Measurements from ENCODE around the gene DISP2. TPM values are rescaled to one million over a fixed set of nuclear protein-coding genes. Genes with fewer than 3 reads are reported as not detected.

Gene DISP2
- total RNA-seq, 1 experiment from 2014 or later: 2.6 TPM

DNA sequence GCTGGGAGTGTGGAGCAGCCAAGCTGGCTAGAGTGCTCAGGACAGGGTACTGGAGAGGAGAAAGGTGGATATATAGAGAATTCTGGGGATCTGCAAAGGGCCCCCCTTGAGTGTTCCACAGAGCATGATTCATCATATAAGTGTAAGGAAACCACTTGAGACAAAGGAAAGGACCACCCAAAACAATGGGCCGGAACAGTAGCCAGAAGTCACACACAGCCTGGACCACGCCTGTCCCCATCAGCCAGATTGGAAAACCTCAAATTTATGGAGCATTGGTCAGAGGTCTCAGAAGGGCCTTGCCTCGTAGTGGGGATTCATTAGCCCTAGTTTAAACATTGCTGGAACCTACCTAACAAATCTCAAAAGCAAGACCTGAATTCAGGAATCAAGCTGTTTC is 19.6 kb downstream of the DISP2 start:
- no peaks in the 10 kb centered on the region for H4K20me1 ChIP-seq (ENCODE audit: insufficient read depth, low read depth, low read length)
- H3K9ac ChIP-seq (ENCODE audit: low read length): no peak overlapping the region
- H3K27me3 ChIP-seq (ENCODE audit: low read length): no peaks in the 10 kb centered on the region
- H3K79me2 ChIP-seq (ENCODE audit: low read length): no peaks in the 10 kb centered on the region
- H2AFZ ChIP-seq (ENCODE audit: low read length): no peak overlapping the region
- no peak overlapping the region for H3K27ac ChIP-seq (ENCODE audit: low read length)
- no peak for DNase-seq
- no peak overlapping the region for H3K4me2 ChIP-seq (ENCODE audit: low read depth, low read length, poor library complexity, severe bottlenecking)
- H3K4me3 ChIP-seq (ENCODE audit: low read length): no peak overlapping the region
- no peaks in the 10 kb centered on the region for H3K36me3 ChIP-seq (ENCODE audit: insufficient read depth, low read length)
- no peaks in the 10 kb centered on the region for H3K9me2 ChIP-seq (replicated peaks; ENCODE audit: insufficient read depth, low read length)
- no peaks in the 10 kb centered on the region for H3K9me3 ChIP-seq (ENCODE audit: low read length)
- H3K4me1 ChIP-seq (ENCODE audit: low read length): no peaks in the 10 kb centered on the region

DNA sequence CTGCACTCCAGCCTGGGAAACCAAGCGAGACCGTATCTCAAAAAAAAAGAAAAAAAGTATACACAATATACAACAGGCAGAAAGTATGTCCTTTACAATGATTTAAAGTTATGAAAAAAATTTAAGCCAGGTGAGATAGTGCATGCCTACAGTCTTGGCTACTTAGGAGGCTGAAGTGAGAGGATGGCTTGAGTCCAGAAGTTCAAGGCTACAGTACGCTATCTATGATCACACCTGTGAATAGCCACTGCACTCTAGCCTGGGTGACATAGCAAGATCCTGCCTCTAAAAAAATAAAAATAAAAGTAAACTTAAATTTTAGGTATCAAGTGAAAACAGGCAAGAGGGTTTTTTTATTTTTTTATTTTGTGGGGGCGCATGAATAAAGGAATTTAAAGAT is 21.4 kb downstream of the DISP2 start:
- peaks cover 16% of the 10 kb centered on the region for H3K79me2 ChIP-seq (ENCODE audit: low read length)
- no peaks in the 10 kb centered on the region for H3K27me3 ChIP-seq (ENCODE audit: low read length)
- no peak overlapping the region for H3K9ac ChIP-seq (ENCODE audit: low read length)
- H3K9me3 ChIP-seq (ENCODE audit: low read length): no peaks in the 10 kb centered on the region
- H3K27ac ChIP-seq (ENCODE audit: low read length): no peak overlapping the region
- H3K9me2 ChIP-seq (replicated peaks; ENCODE audit: insufficient read depth, low read length): no peaks in the 10 kb centered on the region
- H2AFZ ChIP-seq (ENCODE audit: low read length): no peak overlapping the region
- no peak for DNase-seq
- H3K4me1 ChIP-seq (ENCODE audit: low read length): peaks cover 8% of the 10 kb centered on the region
- no peak overlapping the region for H3K4me3 ChIP-seq (ENCODE audit: low read length)
- no peaks in the 10 kb centered on the region for H4K20me1 ChIP-seq (ENCODE audit: insufficient read depth, low read depth, low read length)
- no peak overlapping the region for H3K4me2 ChIP-seq (ENCODE audit: low read depth, low read length, poor library complexity, severe bottlenecking)
- peaks cover 2% of the 10 kb centered on the region; the same call in 1 of the 2 replicates for H3K36me3 ChIP-seq (ENCODE audit: insufficient read depth, low read length)

DNA sequence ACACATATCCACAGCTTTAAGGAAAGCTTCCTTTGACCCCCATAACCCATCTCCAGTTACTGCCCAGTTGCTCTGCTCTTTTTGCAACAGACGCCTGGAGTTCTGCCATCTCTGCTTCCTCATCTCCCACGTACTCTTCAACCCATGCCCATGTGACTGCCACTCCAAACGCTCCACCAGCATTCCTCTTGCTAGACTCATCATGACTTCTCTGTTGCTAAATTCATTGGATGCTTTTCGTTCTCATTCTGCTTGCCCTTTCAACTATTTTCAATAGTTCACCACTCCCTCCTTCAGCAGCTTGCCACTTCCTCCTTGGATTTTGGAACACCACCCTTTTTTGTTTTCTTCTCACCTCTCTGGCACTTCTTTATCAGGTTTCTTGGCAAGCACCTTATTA is 21.8 kb downstream of the DISP2 start:
- Histone ChIP-seq H3K9ac (ENCODE audit: low read length) (no peak overlapping the region), H2AFZ (ENCODE audit: low read length) (no peak overlapping the region), H3K36me3 (ENCODE audit: insufficient read depth, low read length) (peaks cover 6% of the 10 kb centered on the region; the same call in 1 of the 2 replicates), H3K27ac (ENCODE audit: low read length) (no peak overlapping the region), H3K9me3 (ENCODE audit: low read length) (no peaks in the 10 kb centered on the region), H3K79me2 (ENCODE audit: low read length) (peaks cover 21% of the 10 kb centered on the region), H3K4me3 (ENCODE audit: low read length) (no peak overlapping the region), H3K4me1 (ENCODE audit: low read length) (peaks cover 12% of the 10 kb centered on the region), H3K4me2 (ENCODE audit: low read depth, low read length, poor library complexity, severe bottlenecking) (no peak overlapping the region), H3K9me2 (replicated peaks; ENCODE audit: insufficient read depth, low read length) (no peaks in the 10 kb centered on the region), H4K20me1 (ENCODE audit: insufficient read depth, low read depth, low read length) (no peaks in the 10 kb centered on the region), H3K27me3 (ENCODE audit: low read length) (no peaks in the 10 kb centered on the region)
- DNase-seq: no peak

DNA sequence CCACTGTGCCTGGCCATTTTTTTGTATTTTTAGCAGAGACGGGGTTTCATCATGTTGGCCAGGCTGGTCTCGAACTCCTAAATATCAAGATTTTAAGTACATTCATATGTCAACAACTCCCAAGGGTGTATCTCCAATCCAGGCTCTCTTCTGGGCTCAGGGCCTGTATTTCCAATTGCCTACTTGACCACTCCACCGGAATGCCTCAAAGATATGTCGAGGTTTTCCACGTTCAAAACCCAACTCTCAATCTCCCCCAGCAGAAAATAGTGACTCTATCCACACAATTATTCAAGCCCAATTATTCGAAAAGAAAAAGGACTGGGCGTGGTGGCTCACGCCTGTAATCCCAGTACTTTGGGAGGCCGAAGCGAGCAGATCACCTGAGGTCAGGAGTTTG is 22.6 kb downstream of the DISP2 start:
- Histone ChIP-seq H3K36me3 (ENCODE audit: insufficient read depth, low read length) (peaks cover 14% of the 10 kb centered on the region; the same call in 1 of the 2 replicates), H3K9me2 (replicated peaks; ENCODE audit: insufficient read depth, low read length) (no peaks in the 10 kb centered on the region), H3K27me3 (ENCODE audit: low read length) (no peaks in the 10 kb centered on the region), H3K27ac (ENCODE audit: low read length) (no peak overlapping the region), H3K4me1 (ENCODE audit: low read length) (peaks cover 12% of the 10 kb centered on the region), H3K9me3 (ENCODE audit: low read length) (no peaks in the 10 kb centered on the region), H3K4me2 (ENCODE audit: low read depth, low read length, poor library complexity, severe bottlenecking) (no peak overlapping the region), H2AFZ (ENCODE audit: low read length) (no peak overlapping the region), H3K79me2 (ENCODE audit: low read length) (peaks cover 29% of the 10 kb centered on the region), H4K20me1 (ENCODE audit: insufficient read depth, low read depth, low read length) (no peaks in the 10 kb centered on the region), H3K4me3 (ENCODE audit: low read length) (no peak overlapping the region), H3K9ac (ENCODE audit: low read length) (no peak overlapping the region)
- no peak for DNase-seq

- no peaks in the 10 kb centered on the region for H4K20me1 ChIP-seq (ENCODE audit: insufficient read depth, low read depth, low read length)
- no peaks in the 10 kb centered on the region for H3K9me3 ChIP-seq (ENCODE audit: low read length)
- no peaks in the 10 kb centered on the region for H3K27me3 ChIP-seq (ENCODE audit: low read length)
- H3K79me2 ChIP-seq (ENCODE audit: low read length): peaks cover 30% of the 10 kb centered on the region
- H3K4me2 ChIP-seq (ENCODE audit: low read depth, low read length, poor library complexity, severe bottlenecking): peak overlapping the region; percentile 74
- H3K9me2 ChIP-seq (replicated peaks; ENCODE audit: insufficient read depth, low read length): no peaks in the 10 kb centered on the region
- peaks cover 12% of the 10 kb centered on the region for H3K4me1 ChIP-seq (ENCODE audit: low read length)
- H2AFZ ChIP-seq (ENCODE audit: low read length): peak overlapping the region; percentile 88; the same call in 1 of the 2 replicates
- no peak overlapping the region for H3K9ac ChIP-seq (ENCODE audit: low read length)
- no peak overlapping the region for H3K4me3 ChIP-seq (ENCODE audit: low read length)
- DNase-seq: no peak
- H3K36me3 ChIP-seq (ENCODE audit: insufficient read depth, low read length): peaks cover 24% of the 10 kb centered on the region
- H3K27ac ChIP-seq (ENCODE audit: low read length): no peak overlapping the region
These were observed 24.0 kb downstream of the DISP2 start for GRCh38 chr15:40381818-40382529.

DNA sequence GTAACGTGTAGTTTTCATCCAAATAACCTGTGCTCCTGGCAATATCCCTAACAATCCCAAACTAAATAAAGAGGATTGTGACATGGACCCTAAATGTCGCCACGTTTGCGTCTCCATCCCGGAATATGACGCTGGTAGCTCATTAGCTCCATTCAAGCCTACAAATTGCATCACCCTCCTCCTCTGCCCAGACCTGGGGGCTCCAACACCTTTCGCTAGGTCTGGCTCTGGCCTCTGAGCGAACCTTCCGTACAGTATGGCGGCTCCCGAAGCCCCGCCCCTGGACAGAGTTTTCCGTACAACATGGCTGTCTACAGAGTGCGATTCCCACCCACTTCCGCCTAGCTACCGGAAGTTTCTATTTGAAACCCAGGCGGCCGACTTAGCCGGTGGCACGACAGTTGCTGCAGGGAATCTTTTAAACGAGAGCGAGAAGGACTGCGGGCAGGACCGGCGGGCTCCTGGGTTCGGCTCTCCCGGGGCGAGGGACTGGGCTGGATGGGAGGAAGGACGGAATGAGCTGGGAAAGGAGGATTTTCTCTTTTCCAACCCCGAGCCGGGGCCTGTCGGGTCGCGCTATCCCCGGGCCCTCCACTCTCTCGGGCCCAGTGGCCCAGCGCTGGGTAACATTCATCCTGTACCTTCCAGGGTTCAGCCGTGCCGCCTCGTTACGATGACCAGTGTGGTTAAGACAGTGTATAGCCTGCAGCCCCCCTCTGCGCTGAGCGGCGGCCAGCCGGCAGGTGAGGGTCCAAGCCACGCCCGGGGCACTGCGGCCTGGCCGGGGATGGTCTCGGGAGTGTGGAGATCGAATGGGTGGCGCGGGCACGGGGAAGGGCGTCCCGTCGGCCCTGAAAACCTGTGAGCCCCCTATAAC is 24.8 kb downstream of the DISP2 start, which contains the start of gene KNSTRN:
KNSTRN (plus strand) TSS at position 142 of the 877 bp plus-strand sequence; CDS start at position 257, 115 bp downstream.
- H3K4me1 ChIP-seq (ENCODE audit: low read length): peaks cover 12% of the 10 kb centered on the region
- no peaks in the 10 kb centered on the region for H3K9me3 ChIP-seq (ENCODE audit: low read length)
- H3K9me2 ChIP-seq (replicated peaks; ENCODE audit: insufficient read depth, low read length): no peaks in the 10 kb centered on the region
- peak within 1 kb of the TSS; percentile 74 for H3K4me2 ChIP-seq (ENCODE audit: low read depth, low read length, poor library complexity, severe bottlenecking)
- peak; percentile 97 for DNase-seq
- H3K27me3 ChIP-seq (ENCODE audit: low read length): no peaks in the 10 kb centered on the region
- peaks cover 30% of the 10 kb centered on the region for H3K79me2 ChIP-seq (ENCODE audit: low read length)
- H2AFZ ChIP-seq (ENCODE audit: low read length): peak within 1 kb of the TSS; percentile 88; the same call in 1 of the 2 replicates
- peak within 1 kb of the TSS; percentile 92 for H3K4me3 ChIP-seq (ENCODE audit: low read length)
- peak within 1 kb of the TSS; percentile 53 for H3K27ac ChIP-seq (ENCODE audit: low read length)
- H4K20me1 ChIP-seq (ENCODE audit: insufficient read depth, low read depth, low read length): no peaks in the 10 kb centered on the region
- H3K9ac ChIP-seq (ENCODE audit: low read length): peak within 1 kb of the TSS; percentile 80
- H3K36me3 ChIP-seq (ENCODE audit: insufficient read depth, low read length): peaks cover 31% of the 10 kb centered on the region

DNA sequence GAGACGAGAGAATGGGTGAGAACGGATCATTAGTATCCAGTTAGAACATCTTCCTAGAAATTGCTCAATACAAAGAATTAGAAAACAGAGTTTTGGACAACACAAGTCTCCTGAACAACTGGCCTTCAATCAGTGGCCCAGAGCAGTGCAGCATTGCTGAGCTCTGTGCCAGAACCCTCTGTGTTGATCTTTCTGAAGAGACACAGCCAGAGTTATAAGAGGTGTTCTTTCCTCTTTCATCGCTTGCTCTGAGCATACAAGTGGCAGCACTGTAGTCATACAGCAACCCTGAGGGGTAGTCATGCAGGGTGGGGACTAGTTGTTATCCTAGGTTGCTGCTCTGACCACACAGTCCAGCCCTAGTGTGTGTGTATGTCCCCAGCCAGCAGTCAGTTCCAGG is 28.5 kb downstream of the DISP2 start:
- Histone ChIP-seq H3K4me3 (ENCODE audit: low read length) (no peak overlapping the region), H3K9me2 (replicated peaks; ENCODE audit: insufficient read depth, low read length) (no peaks in the 10 kb centered on the region), H3K27ac (ENCODE audit: low read length) (no peak overlapping the region), H3K9me3 (ENCODE audit: low read length) (no peaks in the 10 kb centered on the region), H3K4me2 (ENCODE audit: low read depth, low read length, poor library complexity, severe bottlenecking) (no peak overlapping the region), H3K79me2 (ENCODE audit: low read length) (peaks cover 30% of the 10 kb centered on the region), H3K36me3 (ENCODE audit: insufficient read depth, low read length) (peaks cover 56% of the 10 kb centered on the region), H4K20me1 (ENCODE audit: insufficient read depth, low read depth, low read length) (no peaks in the 10 kb centered on the region), H2AFZ (ENCODE audit: low read length) (no peak overlapping the region), H3K4me1 (ENCODE audit: low read length) (peaks cover 12% of the 10 kb centered on the region), H3K9ac (ENCODE audit: low read length) (no peak overlapping the region), H3K27me3 (ENCODE audit: low read length) (no peaks in the 10 kb centered on the region)
- DNase-seq: no peak
